ENCODE data around the gene TMEM132C.

TMEM132C gene

GRCh38 chr12:128619263-128619662 is 352.3 kb downstream of the TMEM132C start:
- DNase-seq = no peak

- no peak for DNase-seq
Measured at GRCh38 chr12:128621304-128621703, 354.3 kb downstream of the TMEM132C start.

- DNase-seq = no peak
Measured at GRCh38 chr12:128623748-128624147, 356.8 kb downstream of the TMEM132C start.

GRCh38 chr12:128626808-128627320 is 359.9 kb downstream of the TMEM132C start:
- DNase-seq = no peak

- no peak for DNase-seq
Measured at GRCh38 chr12:128627659-128628058, 360.7 kb downstream of the TMEM132C start.

GRCh38 chr12:128629979-128630378 is 363.0 kb downstream of the TMEM132C start:
- no peak for DNase-seq

GRCh38 chr12:128637642-128638606 is 371.0 kb downstream of the TMEM132C start:
- no peak for DNase-seq

- no peak for DNase-seq
Measured at GRCh38 chr12:128639089-128639488, 372.1 kb downstream of the TMEM132C start.

- no peak for DNase-seq
Measured at GRCh38 chr12:128643155-128643554, 376.2 kb downstream of the TMEM132C start.

GRCh38 chr12:128644664-128645296 is 377.8 kb downstream of the TMEM132C start:
- no peak for DNase-seq

- DNase-seq = no peak
Measured at GRCh38 chr12:128649902-128650301, 382.9 kb downstream of the TMEM132C start.

GRCh38 chr12:128652136-128652751 is 385.3 kb downstream of the TMEM132C start:
- DNase-seq = no peak

- no peak for DNase-seq
Measured at GRCh38 chr12:128654468-128654867, 387.5 kb downstream of the TMEM132C start.

- no peak for DNase-seq
Measured at GRCh38 chr12:128657378-128657777, 390.4 kb downstream of the TMEM132C start.

- no peak for DNase-seq
Measured at GRCh38 chr12:128660532-128661225, 393.7 kb downstream of the TMEM132C start.

- DNase-seq = no peak
Measured at GRCh38 chr12:128661226-128661569, 394.2 kb downstream of the TMEM132C start.

GRCh38 chr12:128662101-128662500 is 395.1 kb downstream of the TMEM132C start:
- DNase-seq = no peak

- DNase-seq = no peak
Measured at GRCh38 chr12:128664501-128664900, 397.5 kb downstream of the TMEM132C start.

- DNase-seq = no peak
Measured at GRCh38 chr12:128667193-128667592, 400.2 kb downstream of the TMEM132C start.

GRCh38 chr12:128671528-128672042 is 404.6 kb downstream of the TMEM132C start:
- DNase-seq = no peak

- no peak for DNase-seq
Measured at GRCh38 chr12:128672428-128672827, 405.5 kb downstream of the TMEM132C start.

- no peak for DNase-seq
Measured at GRCh38 chr12:128672893-128673292, 405.9 kb downstream of the TMEM132C start.

- DNase-seq = no peak
Measured at GRCh38 chr12:128675576-128675975, 408.6 kb downstream of the TMEM132C start.
